GM20000 (cell line): ENCODE measurements around the gene ATOX1.
"Not testable (repeated sequence)": the region's sequence is repeated elsewhere in the genome, so short reads cannot be mapped to it uniquely, and the experiment has no call there.

Experiments
- DNase-seq: peaks from one replicate; pipeline ENCODE4 v3.0.0; 2012; ENCODE audit warnings: low spot score
- TF ChIP-seq, protein P1 (sequence below): IDR thresholded peaks from 2 replicates; pipeline ENCODE4 v1.5.1; 2012; ENCODE audit warnings: mild to moderate bottlenecking, control low read depth; ENCODE audit errors: extremely low read depth, missing control alignments

ATOX1 gene

GRCh38 chr5:151787817-151788216, 29.4 kb upstream of the ATOX1 start:
- TF ChIP-seq, protein P1, sequence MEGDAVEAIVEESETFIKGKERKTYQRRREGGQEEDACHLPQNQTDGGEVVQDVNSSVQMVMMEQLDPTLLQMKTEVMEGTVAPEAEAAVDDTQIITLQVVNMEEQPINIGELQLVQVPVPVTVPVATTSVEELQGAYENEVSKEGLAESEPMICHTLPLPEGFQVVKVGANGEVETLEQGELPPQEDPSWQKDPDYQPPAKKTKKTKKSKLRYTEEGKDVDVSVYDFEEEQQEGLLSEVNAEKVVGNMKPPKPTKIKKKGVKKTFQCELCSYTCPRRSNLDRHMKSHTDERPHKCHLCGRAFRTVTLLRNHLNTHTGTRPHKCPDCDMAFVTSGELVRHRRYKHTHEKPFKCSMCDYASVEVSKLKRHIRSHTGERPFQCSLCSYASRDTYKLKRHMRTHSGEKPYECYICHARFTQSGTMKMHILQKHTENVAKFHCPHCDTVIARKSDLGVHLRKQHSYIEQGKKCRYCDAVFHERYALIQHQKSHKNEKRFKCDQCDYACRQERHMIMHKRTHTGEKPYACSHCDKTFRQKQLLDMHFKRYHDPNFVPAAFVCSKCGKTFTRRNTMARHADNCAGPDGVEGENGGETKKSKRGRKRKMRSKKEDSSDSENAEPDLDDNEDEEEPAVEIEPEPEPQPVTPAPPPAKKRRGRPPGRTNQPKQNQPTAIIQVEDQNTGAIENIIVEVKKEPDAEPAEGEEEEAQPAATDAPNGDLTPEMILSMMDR = no peak
- no peak for DNase-seq

DNA sequence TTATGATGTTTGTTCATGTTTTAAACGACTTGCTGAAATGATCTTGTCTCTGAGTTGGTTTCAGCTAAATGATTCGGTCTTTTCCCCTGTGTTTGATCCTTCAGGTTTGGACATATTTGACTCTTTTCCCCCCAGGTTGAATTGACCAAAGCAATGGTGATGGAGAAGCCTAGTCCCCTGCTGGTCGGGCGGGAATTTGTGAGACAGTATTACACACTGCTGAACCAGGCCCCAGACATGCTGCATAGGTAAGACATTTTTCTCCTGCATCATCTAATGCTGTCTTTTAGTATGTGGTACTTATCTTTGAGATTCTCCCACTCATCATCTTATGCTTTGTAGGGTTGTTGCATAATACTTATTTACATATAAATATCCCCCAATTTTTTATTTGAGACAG, 28.0 kb upstream of the ATOX1 start:
- no peak for DNase-seq
- TF ChIP-seq, protein P1 = no peak

GRCh38 chr5:151784141-151784540, 25.7 kb upstream of the ATOX1 start:
- DNase-seq = no peak

DNA sequence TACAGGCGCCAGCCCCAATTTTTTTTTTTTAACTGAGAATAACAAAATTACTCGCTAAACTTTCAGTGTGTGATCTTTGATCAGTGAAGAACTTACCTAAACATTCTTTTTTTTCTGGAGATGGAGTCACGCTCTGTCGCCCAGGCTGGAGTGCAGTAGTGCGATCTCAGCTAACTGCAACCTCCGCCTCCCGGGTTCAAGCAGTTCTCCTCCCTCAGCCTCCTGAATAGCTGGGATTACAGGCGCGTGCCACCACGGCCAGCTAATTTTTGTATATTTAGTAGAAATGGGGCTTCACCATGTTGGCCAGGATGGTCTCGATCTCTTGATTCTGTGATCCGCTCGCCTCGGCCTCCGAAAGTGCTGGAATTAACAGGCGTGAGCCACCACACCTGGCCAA, 25.2 kb upstream of the ATOX1 start:
- DNase-seq = not testable (repeated sequence)

More at GRCh38 chr5:151784141-151784540, 25.7 kb upstream of the ATOX1 start:
- TF ChIP-seq, protein P1 = no peak

- TF ChIP-seq, protein P1 = no peak
- no peak for DNase-seq
Observed at GRCh38 chr5:151781201-151781600, 22.8 kb upstream of the ATOX1 start.

DNA sequence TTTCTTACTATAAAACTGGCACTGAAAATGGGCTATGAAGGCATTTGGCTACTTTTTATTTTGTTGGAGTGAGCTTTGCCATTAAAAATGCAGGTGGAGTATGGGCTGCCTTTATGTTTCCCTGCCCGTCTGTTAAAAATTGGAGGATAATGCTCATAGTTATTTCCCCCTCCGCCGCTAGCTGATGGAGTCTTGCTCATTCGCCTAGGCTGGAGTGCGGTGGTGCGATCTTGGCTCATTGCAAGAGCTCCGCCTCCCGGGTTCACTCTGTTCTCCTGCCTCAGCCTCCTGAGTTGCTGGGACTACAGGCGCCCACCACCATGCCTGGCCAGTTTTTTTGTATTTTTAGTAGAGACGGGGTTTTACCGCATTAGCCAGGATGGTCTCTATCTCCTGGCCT, 21.9 kb upstream of the ATOX1 start:
- no peak for DNase-seq
- TF ChIP-seq, protein P1 = no peak

DNA sequence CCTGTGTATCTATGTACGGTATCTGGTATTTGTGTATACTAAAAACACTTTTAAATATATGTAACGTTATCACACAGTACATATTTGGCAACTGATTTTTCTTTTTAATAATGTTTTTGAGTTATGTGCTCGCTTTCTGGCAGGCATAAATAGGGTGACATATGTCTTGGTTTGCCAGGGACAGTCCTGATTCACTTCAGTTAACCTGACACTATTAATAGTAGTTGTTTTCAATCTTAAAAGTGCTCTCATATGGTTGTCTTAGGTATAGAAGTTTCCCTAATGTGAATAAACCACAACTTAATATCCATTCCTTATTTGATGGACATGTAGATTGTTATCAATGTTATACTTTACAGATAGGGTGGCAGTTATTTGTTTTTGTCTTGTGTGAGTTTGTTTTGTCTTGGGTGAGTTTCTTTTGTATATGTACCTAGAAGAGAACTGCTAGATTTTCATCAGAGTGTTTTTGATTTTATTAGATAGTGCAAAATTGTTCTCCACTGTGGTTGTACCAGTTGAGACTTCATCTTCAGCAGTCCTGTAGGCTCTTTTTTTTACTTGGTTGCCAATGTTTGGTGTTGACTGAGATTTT, 21.2 kb upstream of the ATOX1 start:
- TF ChIP-seq, protein P1 = no peak
- DNase-seq = no peak

DNA sequence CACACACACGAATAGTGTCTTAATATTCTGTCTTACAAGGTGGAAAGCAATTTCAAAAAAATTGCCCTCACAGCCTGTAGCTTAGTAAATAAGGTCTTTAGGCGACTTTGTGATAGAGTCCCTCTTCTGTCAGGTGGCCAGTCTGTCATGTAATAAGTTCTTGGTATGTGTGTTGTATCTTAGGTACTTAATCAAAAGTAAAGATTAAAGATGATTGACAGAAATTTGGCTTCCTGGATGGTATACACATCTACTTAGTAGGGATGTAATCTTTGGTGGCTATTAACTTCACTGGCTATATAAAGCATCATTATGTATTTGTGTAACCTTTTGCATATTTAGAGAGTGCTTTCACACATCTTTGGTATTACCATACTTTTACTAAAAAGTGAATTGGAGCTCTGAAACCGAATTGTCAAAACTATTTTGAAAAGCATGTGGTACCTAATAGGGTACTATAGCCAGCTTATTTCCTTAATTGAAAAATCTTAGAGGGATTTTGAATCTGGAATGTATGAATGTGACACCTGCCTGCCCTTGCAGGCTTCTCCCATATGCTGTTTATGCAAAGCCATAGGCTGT, 16.7 kb upstream of the ATOX1 start:
- DNase-seq = no peak
- TF ChIP-seq, protein P1 = no peak
